MM.1S (cell line): ENCODE measurements around the gene PLEKHH3.

Experiments
- DNase-seq: peaks from one replicate; pipeline ENCODE4 v3.0.0-alpha.2; 2015
- H2AFZ ChIP-seq: fragments of 300-600 bp; sonication (generic); 2 replicates; pipeline ENCODE4 v1.6.0; 2016; ENCODE audit warnings: antibody characterized with exemption, low read length
- H3F3A ChIP-seq: fragments of 300-600 bp; sonication (generic); 2 replicates; pipeline ENCODE4 v1.6.1; 2016; ENCODE audit warnings: mild to moderate bottlenecking, antibody characterized with exemption, low read length, moderate library complexity, mixed read lengths; ENCODE audit not compliant: insufficient read depth
- H3K27ac ChIP-seq: fragments of 300-600 bp; sonication (generic); 2 replicates; pipeline ENCODE4 v1.5.1; 2016; ENCODE audit warnings: mild to moderate bottlenecking, low read length
- H3K27me3 ChIP-seq: fragments of 300-600 bp; sonication (generic); replicated peaks from 2 replicates; pipeline ENCODE4 v1.6.0; 2016; ENCODE audit warnings: low read length; ENCODE audit not compliant: insufficient read depth
- H3K36me3 ChIP-seq: fragments of 300-600 bp; sonication (generic); replicated peaks from 2 replicates; pipeline ENCODE4 v1.6.1; 2016; ENCODE audit warnings: mild to moderate bottlenecking, low read length, mixed read lengths; ENCODE audit not compliant: insufficient read depth
- H3K4me1 ChIP-seq: fragments of 300-600 bp; sonication (generic); 2 replicates; pipeline ENCODE4 v1.6.1; 2016; ENCODE audit warnings: low read length, mixed read lengths
- H3K4me2 ChIP-seq: fragments of 300-600 bp; sonication (generic); 2 replicates; pipeline ENCODE4 v1.6.0; 2016; ENCODE audit warnings: low read depth, low read length
- H3K4me3 ChIP-seq: fragments of 300-600 bp; sonication (generic); 2 replicates; pipeline ENCODE4 v1.5.1; 2016; ENCODE audit warnings: low read length, mixed read lengths
- H3K79me2 ChIP-seq: fragments of 300-600 bp; sonication (generic); 2 replicates; pipeline ENCODE4 v1.6.1; 2016; ENCODE audit warnings: mixed run types, low read length, mixed read lengths
- H3K9ac ChIP-seq: fragments of 300-600 bp; sonication (generic); 2 replicates; pipeline ENCODE4 v1.6.1; 2016; ENCODE audit warnings: low read length, mixed read lengths
- H3K9me2 ChIP-seq: fragments of 300-600 bp; sonication (generic); replicated peaks from 2 replicates; pipeline ENCODE4 v1.6.1; 2016; ENCODE audit warnings: mild to moderate bottlenecking, low read length, mixed read lengths; ENCODE audit not compliant: insufficient read depth
- H3K9me3 ChIP-seq: fragments of 300-600 bp; sonication (generic); replicated peaks from 2 replicates; pipeline ENCODE4 v1.6.1; 2016; ENCODE audit warnings: mild to moderate bottlenecking, low read length, mixed read lengths; ENCODE audit not compliant: insufficient read depth
- H4K20me1 ChIP-seq: fragments of 300-600 bp; sonication (generic); 2 replicates; pipeline ENCODE4 v1.6.1; 2016; ENCODE audit warnings: mild to moderate bottlenecking, low read length, moderate library complexity, mixed read lengths; ENCODE audit not compliant: insufficient read depth
- CTCF ChIP-seq: fragments of 300-600 bp; sonication (generic); IDR thresholded peaks from 2 replicates; pipeline ENCODE4 v1.5.1; 2016; ENCODE audit warnings: antibody characterized with exemption, low read length, mixed read lengths
- EZH2 ChIP-seq: fragments of 300-600 bp; sonication (generic); optimal IDR thresholded peaks from 2 replicates; pipeline ENCODE3; 2017; ENCODE audit warnings: low read depth, mild to moderate bottlenecking, antibody characterized with exemption, low read length, mixed read lengths
- EZH2phosphoT487 ChIP-seq: fragments of 300-600 bp; sonication (generic); IDR thresholded peaks from 2 replicates; pipeline ENCODE4 v1.6.1; 2018; ENCODE audit warnings: antibody characterized with exemption, low read length

Gene PLEKHH3

GRCh38 chr17:42675965-42676423 lies 800 bp downstream of the PLEKHH3 start:
- Histone ChIP-seq H3K79me2 (peaks cover 73% of the 10 kb centered on the region), H3K27ac (peak overlapping the region; percentile 48; the same call in 1 of the 2 replicates), H3K4me2 (peak overlapping the region; percentile 94), H4K20me1 (no peaks in the 10 kb centered on the region), H3F3A (peaks cover 30% of the 10 kb centered on the region), H3K9me2 (no peaks in the 10 kb centered on the region), H3K4me3 (peak overlapping the region; percentile 100), H2AFZ (0 out of 2 replicates have a peak overlapping the region, but pooled peaks have one; percentile 18), H3K4me1 (peaks cover 21% of the 10 kb centered on the region), H3K27me3 (no peaks in the 10 kb centered on the region), H3K9me3 (no peaks in the 10 kb centered on the region), H3K36me3 (peaks cover 11% of the 10 kb centered on the region), H3K9ac (peak overlapping the region; percentile 92)
- peak; percentile 8 for DNase-seq
- TF ChIP-seq EZH2phosphoT487 (no peak), EZH2 (no peak)

GRCh38 chr17:42675348-42675964 lies 1.3 kb downstream of the PLEKHH3 start:
- H3K4me2 ChIP-seq = peak overlapping the region; percentile 94
- peak overlapping the region; percentile 48; the same call in 1 of the 2 replicates for H3K27ac ChIP-seq
- peaks cover 26% of the 10 kb centered on the region for H3F3A ChIP-seq
- no peaks in the 10 kb centered on the region for H3K9me3 ChIP-seq
- no peaks in the 10 kb centered on the region for H4K20me1 ChIP-seq
- peaks cover 11% of the 10 kb centered on the region for H3K36me3 ChIP-seq
- DNase-seq = peak; percentile 27
- H3K9ac ChIP-seq = peak overlapping the region; percentile 92
- no peaks in the 10 kb centered on the region for H3K9me2 ChIP-seq
- H2AFZ ChIP-seq = 0 out of 2 replicates have a peak overlapping the region, but pooled peaks have one; percentile 18
- peaks cover 76% of the 10 kb centered on the region for H3K79me2 ChIP-seq
- no peaks in the 10 kb centered on the region for H3K27me3 ChIP-seq
- no peak for TF ChIP-seq EZH2
- no peak for TF ChIP-seq EZH2phosphoT487
- no peak for TF ChIP-seq CTCF
- peaks cover 18% of the 10 kb centered on the region for H3K4me1 ChIP-seq
- H3K4me3 ChIP-seq = peak overlapping the region; percentile 100

GRCh38 chr17:42674755-42675347 lies 1.9 kb downstream of the PLEKHH3 start:
- Histone ChIP-seq H3K79me2 (peaks cover 73% of the 10 kb centered on the region), H2AFZ (no peak overlapping the region), H3K9ac (peak overlapping the region; percentile 92), H3K4me2 (peak overlapping the region; percentile 94), H3K4me1 (peaks cover 12% of the 10 kb centered on the region), H3K27me3 (no peaks in the 10 kb centered on the region), H3K9me2 (no peaks in the 10 kb centered on the region), H3K27ac (peak overlapping the region; percentile 48; the same call in 1 of the 2 replicates), H3K36me3 (peaks cover 11% of the 10 kb centered on the region), H4K20me1 (no peaks in the 10 kb centered on the region), H3K4me3 (peak overlapping the region; percentile 100), H3F3A (peaks cover 20% of the 10 kb centered on the region), H3K9me3 (no peaks in the 10 kb centered on the region)
- TF ChIP-seq EZH2 (no peak), CTCF (no peak), EZH2phosphoT487 (no peak)
- DNase-seq = no peak
